ENCODE measurements around the gene EFCAB11. TPM values are rescaled to one million over a fixed set of nuclear protein-coding genes. Genes with fewer than 3 reads are reported as not detected.
"Not testable (repeated sequence)": the region's sequence is repeated elsewhere in the genome, so short reads cannot be mapped to it uniquely, and the experiment has no call there.

The EFCAB11 gene
- total RNA-seq, 2 donors from 2014 or later: 1.1 to 1.9 TPM

DNA sequence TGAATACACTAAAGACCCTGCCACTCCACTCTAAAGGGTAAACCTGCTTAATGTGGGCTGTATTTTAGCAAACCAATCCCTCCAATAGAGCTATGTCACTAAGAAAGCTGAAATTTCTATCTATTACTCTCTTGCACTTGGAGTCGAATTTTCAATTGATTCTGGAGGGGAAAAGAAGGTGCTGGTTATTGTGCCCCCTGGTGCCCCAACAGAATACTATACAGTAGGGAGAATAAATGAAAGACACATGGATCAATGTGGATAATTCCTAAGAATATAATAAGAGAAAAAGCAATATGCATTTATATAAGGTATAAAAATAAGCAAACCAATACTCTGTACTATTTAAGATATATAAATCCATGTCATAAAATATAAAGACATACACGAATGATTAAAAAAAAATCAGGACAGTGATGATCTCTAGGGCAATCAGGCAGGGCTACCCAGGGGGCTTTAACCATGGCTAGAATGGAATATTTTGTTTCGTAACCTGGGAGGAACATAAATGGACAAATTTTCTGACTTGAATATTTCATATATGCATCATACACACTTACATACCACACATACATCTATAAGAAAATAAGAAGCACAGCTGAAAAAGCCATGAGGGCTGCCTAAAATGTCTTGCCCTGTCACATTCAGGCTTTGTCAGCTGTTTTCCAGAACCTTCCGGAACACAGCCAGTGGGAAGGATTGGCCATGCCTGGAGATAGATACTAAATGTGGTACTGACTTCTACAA, 54.4 kb downstream of the EFCAB11 start:
- ATAC-seq: no peak
- no peaks in the 10 kb centered on the region for H3K9me3 ChIP-seq (ENCODE audit: control insufficient read depth, low read length, poor library complexity, severe bottlenecking)
- Mint-ChIP-seq H3K36me3 (ENCODE audit: low read depth) (no peaks in the 10 kb centered on the region), H3K4me3 (no peak overlapping the region), H3K27me3 (peaks cover 15% of the 10 kb centered on the region), H3K4me1 (peaks cover 18% of the 10 kb centered on the region), H3K27ac (no peak overlapping the region)
- no peak for DNase-seq

DNA sequence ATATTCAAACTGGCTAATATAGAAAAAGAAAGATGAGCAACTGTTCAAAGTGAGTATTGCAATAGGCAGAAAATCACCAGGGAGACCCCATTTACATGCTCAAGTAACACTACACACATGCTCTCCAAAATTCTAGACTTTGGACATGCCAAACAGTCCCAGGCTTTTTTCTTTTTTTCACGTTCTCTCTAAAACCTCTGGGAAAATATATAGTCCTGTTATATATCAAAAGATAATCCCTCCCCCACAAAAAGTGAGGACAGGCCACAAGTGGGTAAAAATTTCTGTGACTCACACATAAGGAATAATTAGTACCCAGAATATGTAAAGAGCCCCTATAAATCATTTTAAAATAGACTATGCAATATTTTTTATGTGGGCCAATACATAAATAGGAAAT, 55.2 kb downstream of the EFCAB11 start:
- no peaks in the 10 kb centered on the region for H3K9me3 ChIP-seq (ENCODE audit: control insufficient read depth, low read length, poor library complexity, severe bottlenecking)
- DNase-seq: no peak
- no peak for ATAC-seq
- Mint-ChIP-seq H3K4me3 (no peak overlapping the region), H3K36me3 (ENCODE audit: low read depth) (no peaks in the 10 kb centered on the region), H3K4me1 (peaks cover 17% of the 10 kb centered on the region), H3K27ac (no peak overlapping the region), H3K27me3 (peaks cover 10% of the 10 kb centered on the region)

DNA sequence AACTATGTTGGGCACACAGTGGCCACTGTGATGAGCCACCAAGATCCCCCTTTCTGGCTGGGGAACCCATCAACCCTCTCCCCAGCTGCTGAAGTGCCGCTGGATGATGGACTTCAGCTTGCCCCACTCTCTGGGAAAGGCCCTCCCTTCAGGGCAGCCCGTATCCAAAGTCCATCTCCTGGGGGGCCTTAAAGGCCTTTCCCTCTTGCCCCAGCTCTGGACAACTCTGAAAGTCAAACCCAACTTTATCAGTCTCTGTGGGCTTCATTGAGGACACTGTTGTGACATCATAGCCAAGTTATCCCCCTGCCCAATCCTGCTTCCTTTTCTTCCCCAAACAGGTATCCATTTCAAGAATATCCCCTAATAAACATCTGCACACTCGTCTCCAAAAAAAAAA, 61.1 kb downstream of the EFCAB11 start:
- H3K27ac Mint-ChIP-seq; DNase-seq; H3K27me3 Mint-ChIP-seq; ATAC-seq; H3K9me3 ChIP-seq (ENCODE audit: control insufficient read depth, low read length, poor library complexity, severe bottlenecking); H3K4me3 Mint-ChIP-seq; H3K36me3 Mint-ChIP-seq (ENCODE audit: low read depth); H3K4me1 Mint-ChIP-seq: not testable (repeated sequence)

DNA sequence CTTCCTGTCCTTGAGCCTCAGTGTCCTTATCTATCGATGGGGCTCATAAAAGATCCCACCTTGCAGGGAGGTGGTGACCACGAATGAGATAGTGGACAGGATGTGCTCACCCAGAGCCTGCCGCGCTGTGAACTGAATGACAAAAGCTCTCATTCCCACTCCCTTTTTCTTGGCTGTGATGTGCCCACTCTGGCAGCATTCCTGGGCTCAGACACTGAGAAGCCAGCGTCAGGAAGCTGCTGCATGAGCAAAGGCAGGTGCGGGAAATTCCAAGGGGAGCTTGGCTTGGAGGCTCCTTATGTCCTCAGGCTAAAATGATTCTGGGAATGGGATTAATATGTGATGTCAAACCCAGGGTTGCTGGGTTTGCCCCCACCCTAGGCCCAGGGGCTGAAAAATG, 61.6 kb downstream of the EFCAB11 start:
- no peaks in the 10 kb centered on the region for H3K9me3 ChIP-seq (ENCODE audit: control insufficient read depth, low read length, poor library complexity, severe bottlenecking)
- no peaks in the 10 kb centered on the region for H3K36me3 Mint-ChIP-seq (ENCODE audit: low read depth)
- ATAC-seq: no peak
- no peak for DNase-seq
- H3K27me3 Mint-ChIP-seq: no peaks in the 10 kb centered on the region
- no peak overlapping the region for H3K27ac Mint-ChIP-seq
- H3K4me1 Mint-ChIP-seq: no peaks in the 10 kb centered on the region
- H3K4me3 Mint-ChIP-seq: no peak overlapping the region

DNA sequence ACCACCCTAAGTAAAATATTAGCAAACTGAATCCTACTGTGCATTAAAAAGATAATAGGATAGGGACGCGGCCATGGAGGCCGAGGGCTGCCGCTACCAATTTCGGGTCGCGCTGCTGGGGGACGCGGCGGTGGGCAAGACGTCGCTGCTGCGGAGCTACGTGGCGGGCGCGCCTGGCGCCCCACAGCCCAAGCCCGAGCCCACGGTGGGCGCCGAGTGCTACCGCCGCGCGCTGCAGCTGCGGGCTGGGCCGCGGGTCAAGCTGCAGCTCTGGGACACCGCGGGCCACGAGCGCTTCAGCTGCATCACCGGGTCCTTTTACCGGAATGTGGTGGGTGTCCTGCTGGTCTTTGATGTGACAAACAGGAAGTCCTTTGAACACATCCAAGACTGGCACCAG, 62.8 kb downstream of the EFCAB11 start:
- H3K4me3 Mint-ChIP-seq, H3K27me3 Mint-ChIP-seq: not testable (repeated sequence)

DNA sequence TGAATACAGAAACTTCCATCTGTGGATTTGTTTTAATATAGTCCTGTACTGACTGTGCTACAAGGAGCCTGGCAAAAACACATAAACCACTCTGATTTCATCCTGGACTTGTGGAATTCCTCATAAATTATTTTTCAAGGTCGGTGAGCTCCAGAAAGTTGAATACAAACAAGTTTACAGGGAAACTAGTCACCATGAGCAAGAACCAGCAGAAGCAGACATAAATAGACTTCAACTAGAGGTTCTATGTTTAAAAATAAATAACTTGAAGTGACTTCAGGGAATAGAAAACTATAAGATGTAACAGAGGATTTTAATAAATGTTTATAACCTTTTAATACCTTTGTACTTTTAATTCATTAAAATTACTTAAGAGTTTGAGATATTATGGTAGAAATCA, 63.5 kb downstream of the EFCAB11 start:
- Mint-ChIP-seq H3K4me1 (no peaks in the 10 kb centered on the region), H3K4me3 (no peak overlapping the region), H3K27ac (no peak overlapping the region), H3K36me3 (ENCODE audit: low read depth) (no peaks in the 10 kb centered on the region), H3K27me3 (no peaks in the 10 kb centered on the region)
- no peak for DNase-seq
- no peaks in the 10 kb centered on the region for H3K9me3 ChIP-seq (ENCODE audit: control insufficient read depth, low read length, poor library complexity, severe bottlenecking)
- no peak for ATAC-seq

More for the DNA sequence above, 62.8 kb downstream of the EFCAB11 start:
- H3K4me1 Mint-ChIP-seq; ATAC-seq; H3K27ac Mint-ChIP-seq; H3K9me3 ChIP-seq (ENCODE audit: control insufficient read depth, low read length, poor library complexity, severe bottlenecking); H3K36me3 Mint-ChIP-seq (ENCODE audit: low read depth); DNase-seq: not testable (repeated sequence)

DNA sequence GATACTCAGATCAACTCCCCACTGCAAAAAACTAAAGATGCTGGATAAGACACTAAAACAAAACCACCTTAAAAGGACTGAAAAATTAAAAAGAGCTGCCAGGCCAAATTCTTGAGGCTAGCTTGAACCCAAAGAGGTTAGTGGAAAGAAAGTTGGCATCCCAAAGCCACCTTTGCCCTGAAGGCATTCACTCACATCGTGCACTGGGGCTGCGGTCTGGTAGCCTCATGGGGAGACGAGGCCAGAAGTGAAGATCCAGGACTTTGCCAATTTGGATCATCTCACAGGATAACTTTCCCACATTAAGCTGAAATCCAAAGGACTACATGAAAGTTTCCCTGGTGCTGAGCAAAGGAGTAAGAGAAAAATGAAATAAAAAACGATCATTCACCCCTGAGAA, 63.9 kb downstream of the EFCAB11 start:
- Mint-ChIP-seq H3K4me3 (no peak overlapping the region), H3K27me3 (no peaks in the 10 kb centered on the region)
- ATAC-seq: no peak

DNA sequence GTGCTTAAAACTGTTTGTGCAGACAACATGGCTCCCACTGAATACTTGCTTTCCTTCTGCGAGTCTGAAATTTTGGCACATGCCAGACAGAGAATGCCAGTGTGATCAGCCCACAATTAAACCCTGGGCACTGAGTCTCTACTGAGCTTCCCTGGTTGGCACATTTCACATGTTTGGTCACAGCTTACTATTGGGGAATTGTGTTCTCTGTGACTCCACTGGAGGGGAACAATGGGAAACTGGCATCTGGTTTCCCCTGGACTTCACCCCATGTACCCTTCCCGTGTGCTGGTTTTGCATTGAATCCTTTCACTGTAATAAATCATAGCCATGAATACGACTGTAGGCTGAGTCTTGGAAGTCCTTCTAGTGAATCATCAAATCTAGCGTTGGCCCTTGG, 64.9 kb downstream of the EFCAB11 start:
- H3K27ac Mint-ChIP-seq: no peak overlapping the region
- no peaks in the 10 kb centered on the region for H3K4me1 Mint-ChIP-seq
- no peaks in the 10 kb centered on the region for H3K36me3 Mint-ChIP-seq (ENCODE audit: low read depth)
- H3K9me3 ChIP-seq (ENCODE audit: control insufficient read depth, low read length, poor library complexity, severe bottlenecking): no peaks in the 10 kb centered on the region
- no peaks in the 10 kb centered on the region for H3K27me3 Mint-ChIP-seq
- DNase-seq (no peak), ATAC-seq (no peak)
- H3K4me3 Mint-ChIP-seq: no peak overlapping the region

More for the DNA sequence above, 63.9 kb downstream of the EFCAB11 start:
- no peaks in the 10 kb centered on the region for H3K9me3 ChIP-seq (ENCODE audit: control insufficient read depth, low read length, poor library complexity, severe bottlenecking)
- Mint-ChIP-seq H3K36me3 (ENCODE audit: low read depth) (no peaks in the 10 kb centered on the region), H3K27ac (no peak overlapping the region), H3K4me1 (no peaks in the 10 kb centered on the region)
- DNase-seq: no peak

DNA sequence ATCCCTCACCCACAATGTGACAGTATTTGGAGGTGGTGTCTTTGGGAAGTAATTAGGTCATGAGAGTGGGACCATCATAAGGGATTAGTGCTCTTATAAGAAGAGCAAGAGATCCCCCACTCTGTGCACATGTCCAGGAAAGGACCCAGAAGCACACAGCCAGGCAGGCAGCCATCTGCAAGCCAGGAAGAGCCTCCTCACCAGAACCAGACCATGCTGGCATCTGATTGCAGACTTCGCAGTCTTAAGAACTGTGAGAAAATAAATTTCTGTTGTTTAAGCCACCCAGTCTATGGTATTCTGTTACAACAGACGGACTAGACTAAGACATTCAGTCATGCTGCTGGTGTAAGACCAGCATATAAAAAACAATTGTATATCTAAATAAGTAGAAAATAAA, 69.8 kb downstream of the EFCAB11 start:
- H3K4me1 Mint-ChIP-seq: no peaks in the 10 kb centered on the region
- H3K27ac Mint-ChIP-seq: no peak overlapping the region
- H3K4me3 Mint-ChIP-seq: no peak overlapping the region
- H3K9me3 ChIP-seq (ENCODE audit: control insufficient read depth, low read length, poor library complexity, severe bottlenecking): no peaks in the 10 kb centered on the region
- no peaks in the 10 kb centered on the region for H3K27me3 Mint-ChIP-seq
- ATAC-seq (no peak), DNase-seq (no peak)
- no peaks in the 10 kb centered on the region for H3K36me3 Mint-ChIP-seq (ENCODE audit: low read depth)

DNA sequence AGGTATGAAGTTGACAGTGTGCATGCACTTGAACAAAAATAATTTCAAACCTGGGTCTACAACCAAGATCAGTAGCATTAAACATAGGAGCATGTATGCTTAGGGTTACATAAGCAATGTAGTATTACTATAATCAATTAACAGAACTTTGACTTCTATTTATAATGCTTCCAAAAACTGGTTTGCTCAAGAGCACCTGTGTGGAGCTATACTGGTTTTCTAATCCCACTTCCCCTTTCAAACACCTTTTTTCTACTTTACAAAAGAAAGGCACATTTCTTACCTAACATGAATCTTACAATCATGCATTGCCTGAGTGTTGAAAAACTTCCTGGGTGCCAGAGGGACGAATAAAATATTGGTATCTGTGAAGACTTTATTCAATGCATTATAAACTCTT, 72.7 kb downstream of the EFCAB11 start:
- Mint-ChIP-seq H3K27ac (no peak overlapping the region), H3K4me3 (no peak overlapping the region), H3K27me3 (no peaks in the 10 kb centered on the region), H3K4me1 (peaks cover 2% of the 10 kb centered on the region), H3K36me3 (ENCODE audit: low read depth) (no peaks in the 10 kb centered on the region)
- DNase-seq: no peak
- no peak for ATAC-seq
- no peaks in the 10 kb centered on the region for H3K9me3 ChIP-seq (ENCODE audit: control insufficient read depth, low read length, poor library complexity, severe bottlenecking)

DNA sequence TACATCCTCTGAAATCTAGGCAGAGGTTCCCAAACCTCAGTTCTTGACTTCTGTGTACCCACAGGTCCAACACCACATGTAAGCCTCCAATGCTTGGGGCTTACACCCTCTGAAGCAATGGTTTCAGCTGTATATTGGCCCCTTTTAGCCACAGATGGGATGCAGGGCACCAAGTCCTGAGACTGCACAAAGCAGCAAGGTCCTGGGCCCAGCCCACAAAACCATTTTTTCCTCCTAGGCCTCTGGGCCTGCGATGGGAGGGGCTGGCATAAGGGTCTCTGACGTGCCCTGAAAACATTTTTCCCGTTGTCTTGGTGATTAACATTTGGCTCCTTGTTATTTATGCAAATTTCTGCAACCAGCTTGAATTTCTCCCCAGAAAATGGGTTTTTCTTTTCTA, 80.4 kb downstream of the EFCAB11 start:
- H3K4me1 Mint-ChIP-seq; ATAC-seq; H3K27ac Mint-ChIP-seq; H3K27me3 Mint-ChIP-seq; DNase-seq; H3K9me3 ChIP-seq (ENCODE audit: control insufficient read depth, low read length, poor library complexity, severe bottlenecking); H3K36me3 Mint-ChIP-seq (ENCODE audit: low read depth); H3K4me3 Mint-ChIP-seq: not testable (repeated sequence)

DNA sequence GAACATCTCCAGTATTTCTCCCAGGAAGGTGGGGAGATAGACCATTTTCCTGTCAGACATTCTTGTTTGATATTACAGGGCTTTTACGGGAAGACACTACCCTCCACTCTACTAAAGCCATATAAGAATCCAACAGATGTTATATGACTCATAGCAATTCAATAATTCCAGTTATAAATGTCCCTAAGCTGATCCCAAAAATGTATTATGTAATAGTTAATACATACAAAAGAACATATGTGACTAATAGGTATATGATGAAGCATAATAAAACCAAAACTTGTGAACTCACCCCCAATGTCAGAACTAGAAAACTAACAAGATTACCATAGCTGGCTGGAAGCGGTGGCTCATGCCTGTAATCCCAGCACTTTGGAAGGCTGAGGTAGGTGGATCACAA, 84.2 kb downstream of the EFCAB11 start:
- Mint-ChIP-seq H3K27me3 (no peaks in the 10 kb centered on the region), H3K27ac (no peak overlapping the region), H3K36me3 (ENCODE audit: low read depth) (peaks cover 4% of the 10 kb centered on the region), H3K4me1 (no peaks in the 10 kb centered on the region), H3K4me3 (no peak overlapping the region)
- ATAC-seq: no peak
- no peak for DNase-seq
- H3K9me3 ChIP-seq (ENCODE audit: control insufficient read depth, low read length, poor library complexity, severe bottlenecking): peaks cover 4% of the 10 kb centered on the region

DNA sequence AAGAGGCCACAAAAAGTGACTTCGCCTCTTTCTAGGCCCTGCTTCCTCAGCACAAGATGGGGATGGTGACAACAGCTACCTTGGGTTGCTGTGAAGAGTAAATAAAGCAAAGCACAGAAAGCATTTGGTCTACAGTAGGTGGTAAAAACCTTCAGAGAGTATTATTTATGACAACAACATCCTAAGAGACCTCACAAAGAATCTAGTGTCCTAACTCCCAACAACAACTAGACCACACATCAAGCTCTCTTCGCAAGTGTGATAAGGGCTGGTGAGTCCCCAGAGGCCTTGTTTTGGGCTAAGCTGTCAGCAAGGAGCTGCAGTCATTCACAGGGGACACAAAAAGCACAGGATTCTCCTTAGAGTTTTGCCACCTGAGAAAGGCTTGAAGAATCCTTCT, 84.9 kb downstream of the EFCAB11 start:
- H3K36me3 Mint-ChIP-seq (ENCODE audit: low read depth): peaks cover 4% of the 10 kb centered on the region
- no peaks in the 10 kb centered on the region for H3K4me1 Mint-ChIP-seq
- DNase-seq (no peak), ATAC-seq (no peak)
- peaks cover 4% of the 10 kb centered on the region for H3K9me3 ChIP-seq (ENCODE audit: control insufficient read depth, low read length, poor library complexity, severe bottlenecking)
- peaks cover 4% of the 10 kb centered on the region for H3K27me3 Mint-ChIP-seq
- H3K27ac Mint-ChIP-seq: no peak overlapping the region
- H3K4me3 Mint-ChIP-seq: no peak overlapping the region

DNA sequence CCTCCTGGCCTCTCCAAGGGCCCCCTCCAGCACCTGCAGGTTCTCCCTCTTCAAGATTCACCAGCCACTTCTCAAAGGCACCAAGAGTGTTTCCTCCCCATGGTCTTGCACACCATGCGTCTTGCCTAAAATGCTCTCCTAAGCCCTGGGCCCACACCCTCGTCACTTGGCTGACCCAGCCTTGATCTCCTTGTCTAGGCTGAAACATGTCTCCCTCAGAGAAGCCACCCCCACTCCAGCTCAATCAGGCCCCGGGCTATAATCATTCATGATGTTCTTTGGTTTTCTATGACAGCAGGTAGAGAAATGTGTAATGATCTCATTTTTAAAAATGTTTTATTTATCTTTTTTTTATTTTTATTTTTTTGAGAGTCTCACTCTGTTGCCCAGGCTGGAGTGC, 88.1 kb downstream of the EFCAB11 start:
- no peak overlapping the region for H3K27ac Mint-ChIP-seq
- no peak for ATAC-seq
- no peak overlapping the region for H3K4me3 Mint-ChIP-seq
- DNase-seq: no peak
- peaks cover 4% of the 10 kb centered on the region for H3K27me3 Mint-ChIP-seq
- H3K9me3 ChIP-seq (ENCODE audit: control insufficient read depth, low read length, poor library complexity, severe bottlenecking): peaks cover 4% of the 10 kb centered on the region
- no peaks in the 10 kb centered on the region for H3K4me1 Mint-ChIP-seq
- no peaks in the 10 kb centered on the region for H3K36me3 Mint-ChIP-seq (ENCODE audit: low read depth)

Measured in T-helper 17 cell (primary cell).